Stimulated activated CD4-positive, alpha-beta T cell treated with anti-CD3 and anti-CD28 coated beads, Interleukin-2, amount 100 ng/mL, for 4 hours (primary cell): ENCODE data around the gene SDK1.

Source experiments
- DNase-seq: peaks from one replicate; pipeline ENCODE4 v3.0.0-alpha.2; 2020; ENCODE audit warnings: low read depth

Gene SDK1

DNA sequence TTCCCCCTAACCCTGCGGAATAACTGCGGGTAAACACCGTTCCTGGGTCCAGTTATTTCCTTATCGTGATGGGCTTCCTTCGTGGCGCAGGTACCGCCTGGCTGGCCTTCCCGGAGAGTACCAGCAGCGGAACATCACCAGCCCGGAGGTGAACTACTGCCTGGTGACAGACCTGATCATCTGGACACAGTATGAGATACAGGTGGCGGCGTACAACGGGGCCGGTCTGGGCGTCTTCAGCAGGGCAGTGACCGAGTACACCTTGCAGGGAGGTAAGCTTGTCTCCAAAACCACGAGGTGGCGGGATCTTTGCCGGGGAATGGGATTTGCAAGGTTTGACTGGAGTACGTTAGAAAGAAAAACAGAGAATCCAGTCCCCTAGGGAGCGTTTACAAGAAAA is 716.0 kb downstream of the SDK1 start:
- no peak for DNase-seq

DNA sequence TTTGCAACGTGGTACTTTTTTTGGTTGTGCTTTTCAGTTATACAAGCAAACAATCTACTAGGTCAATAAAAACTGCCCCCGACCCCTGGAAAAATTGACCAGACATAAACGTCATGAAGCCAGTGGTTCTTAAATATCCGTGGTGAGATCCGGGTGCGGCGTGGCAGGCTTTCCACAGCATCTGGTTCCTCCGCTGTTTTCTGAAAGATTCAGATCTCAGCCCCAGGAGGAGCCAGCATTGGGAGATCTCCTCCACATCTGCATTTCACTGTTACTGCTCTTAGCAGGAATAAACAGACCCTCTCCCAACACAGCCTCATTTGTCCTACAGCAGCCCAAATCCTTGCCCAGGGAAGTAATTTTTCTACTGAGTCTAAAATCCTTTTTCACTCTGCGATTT is 716.7 kb downstream of the SDK1 start:
- no peak for DNase-seq

DNA sequence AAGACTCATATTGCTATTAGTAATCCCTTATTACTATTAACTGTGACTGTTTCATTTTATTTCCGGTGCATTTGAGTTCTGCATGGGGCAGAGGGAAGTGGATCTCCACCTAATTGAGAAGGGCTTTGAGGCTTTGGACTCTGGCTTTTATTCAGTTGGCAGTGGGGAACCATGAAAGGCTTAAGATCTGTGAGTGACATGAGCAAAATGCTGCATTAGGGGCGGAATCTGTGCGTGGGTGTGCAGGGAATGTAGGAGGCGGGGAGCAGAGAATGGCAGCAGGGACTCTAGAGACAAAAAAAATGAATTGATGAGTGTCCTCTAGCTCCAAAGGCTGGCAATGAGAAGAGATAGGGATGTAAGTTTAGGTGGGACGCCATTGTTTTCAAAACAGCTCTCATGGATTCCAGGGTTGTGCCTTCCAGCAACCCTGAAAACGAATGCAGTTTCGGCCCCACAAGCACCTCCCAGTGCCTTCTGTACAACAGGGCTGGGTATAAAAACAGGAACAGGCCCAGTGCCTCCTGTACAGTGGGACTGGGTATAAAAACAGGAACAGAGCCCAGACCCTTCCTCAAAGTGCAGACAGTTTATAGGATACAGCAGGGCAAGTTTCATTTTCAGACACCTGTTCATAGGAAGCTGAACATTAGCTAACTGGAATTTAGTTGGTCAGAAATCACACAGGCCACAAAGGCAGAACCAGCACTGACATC is 717.7 kb downstream of the SDK1 start:
- no peak for DNase-seq

DNA sequence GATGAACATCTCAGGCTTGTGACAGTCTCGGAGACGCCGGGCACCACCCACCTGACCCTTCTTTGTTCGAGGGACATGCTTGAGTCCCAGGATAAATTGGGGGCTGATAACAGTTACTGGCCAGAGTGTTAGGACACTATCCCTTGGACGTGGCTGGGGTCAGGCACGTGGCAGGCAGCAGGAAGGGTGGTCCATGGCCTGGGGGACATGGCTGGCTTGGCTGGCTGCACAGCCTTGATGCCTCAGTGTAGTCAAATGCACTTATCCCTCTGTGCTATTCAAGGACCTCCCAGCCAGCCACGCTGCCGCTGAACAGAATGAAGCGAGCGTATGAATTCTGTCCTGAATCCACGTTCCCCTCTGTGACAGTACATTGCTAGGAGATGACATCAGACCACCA is 719.0 kb downstream of the SDK1 start:
- no peak for DNase-seq

DNA sequence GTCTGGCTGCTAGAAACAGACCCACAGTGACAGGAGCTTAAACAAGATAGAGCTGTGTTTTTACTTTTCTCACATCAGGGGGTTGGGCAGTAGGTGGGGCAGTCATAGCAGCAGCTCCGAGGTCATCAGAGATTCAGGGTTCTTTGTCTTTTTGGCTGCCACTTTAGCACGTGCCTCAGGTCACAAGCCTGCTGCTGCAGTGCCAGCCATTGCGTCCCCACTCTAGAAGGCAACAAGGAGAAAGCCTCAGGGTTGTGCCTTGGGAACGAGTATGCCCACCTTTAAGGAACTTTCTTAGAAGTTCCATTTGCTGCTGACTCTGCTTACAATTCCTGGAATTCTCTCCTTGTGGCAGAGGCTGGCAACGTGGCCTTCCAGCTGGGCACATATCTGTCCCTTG is 720.4 kb downstream of the SDK1 start:
- no peak for DNase-seq

DNA sequence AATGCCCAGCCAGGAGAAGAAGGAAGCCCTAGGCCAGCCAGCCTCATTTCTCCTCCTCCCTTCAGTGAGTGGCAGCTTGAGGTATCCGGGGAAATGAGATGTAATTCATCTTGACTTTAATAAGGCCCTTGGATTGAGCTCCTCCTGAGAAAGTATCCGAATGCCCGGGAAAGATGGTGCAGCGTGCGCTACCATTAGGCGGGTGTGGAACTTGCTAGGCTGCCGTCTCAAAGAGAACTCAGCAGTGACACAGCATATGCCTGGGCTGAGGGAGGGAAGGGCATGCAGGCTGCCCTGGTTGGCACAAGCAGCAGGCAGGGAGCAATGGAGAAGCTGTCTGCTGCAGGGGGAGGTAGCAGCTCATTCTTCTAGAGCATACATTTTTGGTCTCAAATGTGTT is 721.2 kb downstream of the SDK1 start:
- no peak for DNase-seq

DNA sequence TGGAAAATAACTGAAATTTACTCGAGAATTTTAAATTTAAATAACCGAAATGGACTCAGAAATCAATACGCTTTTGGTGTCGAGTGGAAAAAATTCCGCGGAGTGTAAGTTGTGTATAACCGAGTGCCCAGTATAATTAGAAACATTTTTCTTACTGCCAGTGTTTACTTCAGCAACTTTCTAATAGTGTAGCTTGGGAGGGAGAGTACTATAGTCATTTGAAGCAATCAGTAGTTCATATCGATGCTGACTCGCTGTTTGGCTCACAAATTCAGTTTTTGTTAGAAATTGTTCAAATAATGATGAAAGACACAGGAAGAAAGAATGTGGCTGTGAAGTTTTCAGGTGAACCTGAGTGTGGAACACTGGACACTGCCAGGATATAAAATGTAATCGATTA is 722.5 kb downstream of the SDK1 start:
- no peak for DNase-seq

DNA sequence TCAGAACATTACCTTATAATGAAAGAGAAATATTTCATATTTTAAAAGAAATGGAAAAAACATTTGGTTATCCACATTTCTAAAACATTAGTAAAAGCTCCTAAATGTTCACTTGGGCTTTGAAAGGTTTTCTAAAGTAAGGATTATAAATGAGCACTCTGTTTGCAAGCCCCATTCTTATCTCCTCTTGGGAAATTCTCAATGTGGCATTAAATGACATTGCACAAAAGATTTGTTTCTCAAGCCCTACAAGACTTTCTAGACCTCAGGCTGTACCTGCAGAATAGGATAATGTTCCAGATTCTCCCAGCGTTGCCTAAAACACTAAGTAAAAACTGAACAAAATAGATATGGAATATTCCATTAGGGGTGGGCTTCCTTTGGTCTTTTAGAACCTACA is 723.1 kb downstream of the SDK1 start:
- no peak for DNase-seq

DNA sequence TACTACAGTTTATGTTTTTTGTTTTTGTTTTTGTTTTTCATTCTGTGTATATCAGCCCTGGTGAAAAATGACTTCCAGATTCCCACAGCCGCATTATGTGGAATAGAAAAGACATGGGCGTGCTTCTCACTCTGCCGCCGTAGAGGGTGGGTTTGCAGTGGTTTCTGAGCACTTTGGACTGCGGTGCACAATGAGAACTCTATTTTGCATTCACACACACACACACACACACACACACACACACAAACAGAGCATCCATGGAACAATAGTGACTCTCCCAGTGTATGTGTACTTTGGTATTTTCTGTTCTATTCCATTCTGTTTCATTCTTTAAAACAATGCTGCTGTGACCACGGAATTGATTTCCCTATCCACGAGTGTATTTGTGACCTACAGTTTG is 723.8 kb downstream of the SDK1 start:
- no peak for DNase-seq

DNA sequence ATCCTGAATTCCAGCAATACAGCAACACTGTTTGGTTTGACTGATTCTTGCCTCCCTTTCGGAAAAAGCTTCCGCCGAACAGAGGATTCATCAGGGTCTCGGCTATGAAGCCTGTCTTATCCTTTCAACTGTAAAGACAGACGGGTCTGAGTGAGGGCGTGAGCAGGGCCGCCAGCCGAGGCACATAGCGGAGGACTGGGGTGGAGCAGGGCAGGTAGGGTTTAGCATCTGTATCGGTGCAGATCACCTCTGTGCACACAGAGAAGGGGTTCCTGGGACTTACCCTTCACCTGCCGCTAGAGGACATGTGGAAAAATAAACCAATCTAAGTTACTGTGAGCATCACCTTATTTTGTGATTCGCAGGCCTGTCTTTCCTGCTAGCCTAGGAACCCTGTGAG is 724.2 kb downstream of the SDK1 start:
- no peak for DNase-seq

DNA sequence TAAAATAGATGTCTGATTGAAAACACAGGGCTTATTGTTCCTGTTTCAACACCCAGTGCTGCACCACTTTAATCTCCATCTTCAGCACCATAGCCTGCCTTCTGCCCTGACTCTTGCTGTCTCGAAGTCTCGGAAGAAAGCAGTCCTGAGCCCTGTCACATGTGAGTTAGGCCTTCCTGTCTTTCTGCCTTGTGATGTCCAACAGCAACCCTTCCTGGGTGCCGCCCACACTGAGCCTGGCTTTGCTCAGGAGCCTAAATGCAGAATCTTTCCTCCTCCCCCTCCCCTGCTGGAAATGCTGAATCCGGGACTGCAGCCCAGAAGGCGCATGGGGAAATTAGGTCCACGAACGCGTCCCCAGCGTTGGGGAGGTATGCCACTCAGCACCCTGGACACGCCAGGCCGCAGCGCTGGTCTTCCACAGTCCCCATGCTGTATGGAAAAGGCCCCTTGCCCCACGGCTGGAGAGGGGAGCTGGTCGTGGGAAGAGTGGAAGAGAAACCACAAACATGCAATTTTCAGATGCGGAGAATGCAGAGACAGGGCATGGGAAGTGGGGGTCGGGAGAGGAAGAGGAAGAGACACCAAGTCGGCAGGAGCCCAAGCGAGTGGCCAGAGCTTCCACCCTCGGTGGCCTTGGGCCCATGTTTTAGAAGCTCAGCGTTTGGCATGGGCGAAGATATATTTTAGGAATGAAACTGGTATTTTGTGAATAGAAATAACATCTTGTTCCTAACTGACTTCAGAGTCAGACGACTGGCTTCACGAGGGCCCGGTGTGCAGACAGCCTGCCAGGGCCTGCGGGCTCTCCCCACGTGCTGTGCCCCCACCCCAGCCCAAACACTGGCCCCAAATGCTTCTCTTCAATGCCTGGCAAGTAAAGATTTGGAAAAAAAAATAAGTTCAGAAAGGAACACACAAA is 724.9 kb downstream of the SDK1 start:
- no peak for DNase-seq

DNA sequence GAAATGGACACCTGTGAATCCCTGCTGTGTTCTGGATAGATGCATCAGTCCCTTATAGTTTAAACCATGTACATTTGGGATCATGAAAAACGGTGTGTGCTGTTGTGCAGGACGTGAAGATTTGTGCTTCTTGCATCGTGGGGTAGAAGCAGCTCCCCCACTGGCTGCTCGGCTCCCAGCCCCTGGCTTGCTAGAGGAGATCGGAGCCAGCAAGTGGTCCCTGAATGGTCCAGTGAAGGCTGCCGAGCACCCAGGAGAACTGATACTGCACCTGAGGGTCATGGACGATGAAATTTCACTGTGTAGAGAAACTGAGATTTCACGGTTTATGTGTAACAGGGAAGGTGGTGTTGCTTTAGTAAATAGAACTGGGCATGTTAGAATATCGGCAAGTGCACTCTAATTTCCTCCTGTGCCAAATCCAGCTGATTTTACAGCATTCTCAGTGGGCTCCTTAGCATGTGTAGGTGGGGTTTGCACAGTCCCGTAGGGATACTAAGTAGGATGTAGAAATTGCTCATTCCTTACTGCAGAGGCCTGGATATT is 726.0 kb downstream of the SDK1 start:
- no peak for DNase-seq

DNA sequence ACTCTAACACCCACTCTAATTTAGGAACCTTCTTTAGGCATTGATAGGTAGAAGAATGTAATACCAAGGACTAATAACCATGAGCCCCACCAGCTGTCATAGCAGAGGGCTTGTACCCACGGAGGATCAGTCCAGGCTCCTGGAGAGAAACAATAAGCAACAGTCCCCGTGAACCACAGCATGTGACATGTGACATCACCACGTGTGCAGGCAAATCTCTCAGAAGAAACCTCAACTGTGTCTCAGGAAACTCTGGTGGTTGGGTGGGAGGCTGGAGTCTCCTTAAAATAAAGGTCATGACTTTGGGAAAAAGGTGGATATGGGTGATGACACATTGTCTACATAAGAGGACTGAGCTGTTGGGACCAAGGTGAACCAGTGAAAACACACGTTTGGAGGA is 727.2 kb downstream of the SDK1 start:
- no peak for DNase-seq

DNA sequence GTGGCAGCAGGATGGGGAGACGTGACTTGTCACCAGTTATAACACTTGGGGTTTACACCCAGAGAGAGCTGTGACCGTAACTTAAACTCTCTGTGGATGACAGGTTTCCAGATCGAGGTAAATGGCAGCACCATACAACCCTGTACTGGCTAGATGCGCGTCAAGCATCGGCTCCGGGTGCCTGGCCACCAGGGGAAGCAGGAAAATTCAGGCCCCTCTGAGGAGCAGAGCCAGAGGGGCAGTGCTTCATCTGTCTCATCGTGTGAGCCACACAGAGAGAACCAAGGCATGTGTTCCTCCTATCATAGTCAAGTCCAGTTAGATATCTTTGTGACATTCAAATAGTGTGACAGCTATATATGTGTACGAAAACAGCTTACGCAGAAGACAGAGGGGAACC is 728.9 kb downstream of the SDK1 start:
- DNase-seq: no peak

DNA sequence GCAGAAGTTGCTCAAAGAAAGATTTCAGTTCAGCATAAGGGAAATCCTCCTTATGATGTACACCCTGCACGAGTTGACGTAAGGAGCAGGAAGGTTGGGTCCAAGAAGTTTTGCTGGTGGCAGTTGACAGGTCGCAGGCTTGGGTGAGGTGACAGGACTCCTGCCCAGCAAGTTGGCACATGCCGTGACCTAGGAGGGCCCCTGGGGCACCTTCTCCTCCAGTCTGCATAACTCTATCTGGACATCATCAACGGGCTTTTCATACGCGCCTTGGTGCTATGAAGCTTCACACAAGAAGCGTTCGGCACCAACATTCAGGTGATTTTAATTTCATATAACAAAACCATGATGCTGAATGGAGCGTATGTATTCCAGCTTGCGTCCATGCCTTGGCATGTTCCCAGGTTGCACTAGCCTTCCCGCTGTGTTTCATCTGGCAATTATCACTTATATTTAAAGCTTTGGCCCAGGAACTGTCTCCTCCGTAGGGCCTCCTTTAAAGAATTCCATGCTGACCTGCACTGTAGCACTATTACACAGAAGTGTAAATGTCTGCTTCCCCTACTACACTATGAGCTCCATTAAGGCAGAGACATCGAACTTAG is 729.4 kb downstream of the SDK1 start:
- no peak for DNase-seq

DNA sequence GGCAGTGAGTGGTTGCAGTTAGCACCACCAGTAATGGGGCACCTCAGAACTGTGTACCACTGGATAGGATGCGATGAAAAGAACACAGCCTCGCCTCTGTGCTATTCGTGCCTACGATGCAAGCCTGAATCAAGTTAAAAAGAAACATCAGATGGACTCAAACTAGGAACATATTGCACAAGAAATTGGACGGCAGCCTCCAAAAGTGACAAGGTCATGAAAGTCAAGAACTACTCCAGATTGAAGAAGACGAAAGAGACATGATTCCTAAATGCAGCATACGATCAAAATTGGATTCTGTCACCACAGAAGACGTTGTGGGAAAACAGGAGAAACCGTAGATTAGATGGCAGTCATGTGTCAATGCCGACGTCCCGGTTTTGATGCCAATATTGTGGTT is 732.9 kb downstream of the SDK1 start:
- DNase-seq: no peak

DNA sequence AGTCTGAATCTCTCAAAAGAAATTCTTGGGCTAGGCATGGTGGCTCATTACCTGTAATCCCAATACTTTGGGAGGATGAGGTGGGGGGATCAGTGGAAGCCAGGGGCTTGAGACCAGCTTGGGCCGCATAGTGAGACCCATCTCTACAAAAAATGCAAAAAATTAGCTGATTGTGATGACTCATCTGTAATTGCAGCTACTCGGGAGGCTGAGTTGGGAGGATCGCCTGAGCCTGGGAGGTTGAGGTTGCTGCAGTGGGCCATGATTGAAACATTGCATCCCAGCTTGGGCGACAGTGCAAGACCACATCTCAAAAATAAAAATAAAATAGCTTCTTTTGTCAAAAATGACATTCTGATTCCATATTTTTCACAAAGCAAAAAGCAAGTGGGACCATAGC is 736.3 kb downstream of the SDK1 start:
- no peak for DNase-seq

DNA sequence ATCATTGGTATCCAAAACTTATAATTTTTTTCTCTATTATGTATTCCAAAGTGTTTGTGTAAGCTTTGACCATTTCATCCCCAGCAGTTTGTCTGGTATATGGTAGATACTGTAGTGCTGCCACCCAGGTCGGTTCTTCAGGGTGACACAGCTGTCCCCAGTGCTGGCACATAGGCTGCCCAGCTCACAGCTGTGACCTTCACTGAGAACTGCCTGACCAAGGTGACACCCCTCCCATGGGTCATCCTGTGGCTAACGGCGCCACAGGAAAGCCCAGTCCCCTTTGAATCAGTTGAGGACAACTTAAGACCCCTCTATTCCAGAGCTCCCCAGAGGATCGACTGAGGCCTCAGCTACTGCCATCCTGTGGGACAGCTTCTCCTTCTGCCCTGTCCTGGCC is 736.8 kb downstream of the SDK1 start:
- DNase-seq: no peak

DNA sequence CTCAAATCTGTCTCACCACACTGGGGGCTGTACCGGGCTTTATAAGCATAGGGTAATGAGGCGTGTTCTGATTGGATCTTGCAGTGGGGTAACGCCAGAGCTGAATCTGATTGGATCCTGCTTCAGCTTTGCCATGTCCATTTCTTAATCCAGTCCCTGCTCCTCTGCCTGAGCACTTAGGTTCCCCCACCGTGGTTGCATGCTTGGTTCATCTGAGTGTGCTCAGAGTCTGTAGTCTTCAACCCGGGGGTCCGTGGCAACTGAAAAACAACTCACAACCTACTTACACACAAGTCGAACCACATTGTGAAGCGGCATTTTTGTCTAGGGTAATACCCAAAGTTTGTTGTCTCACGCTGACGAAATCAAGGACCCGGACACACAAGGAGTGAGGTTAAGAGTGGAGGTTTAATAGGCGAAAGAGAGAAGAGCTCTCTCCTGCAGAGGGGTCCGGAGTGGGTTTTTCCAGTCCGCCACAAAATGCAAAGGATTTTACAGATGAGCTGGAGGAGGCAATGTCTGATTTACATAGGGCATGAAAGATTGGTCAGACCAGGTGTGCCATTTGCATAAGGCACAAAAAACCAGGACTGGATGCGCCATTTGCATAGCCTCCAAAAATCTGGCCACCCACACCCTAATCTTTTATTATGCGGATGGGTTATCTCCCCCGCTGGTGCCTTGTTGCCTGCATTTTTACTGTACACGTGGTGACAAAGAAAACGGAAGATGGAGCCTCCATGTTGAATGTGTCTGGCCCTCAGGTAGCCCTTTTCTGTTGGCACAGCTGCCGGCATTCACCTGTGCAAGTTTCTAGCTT is 739.3 kb downstream of the SDK1 start:
- no peak for DNase-seq

DNA sequence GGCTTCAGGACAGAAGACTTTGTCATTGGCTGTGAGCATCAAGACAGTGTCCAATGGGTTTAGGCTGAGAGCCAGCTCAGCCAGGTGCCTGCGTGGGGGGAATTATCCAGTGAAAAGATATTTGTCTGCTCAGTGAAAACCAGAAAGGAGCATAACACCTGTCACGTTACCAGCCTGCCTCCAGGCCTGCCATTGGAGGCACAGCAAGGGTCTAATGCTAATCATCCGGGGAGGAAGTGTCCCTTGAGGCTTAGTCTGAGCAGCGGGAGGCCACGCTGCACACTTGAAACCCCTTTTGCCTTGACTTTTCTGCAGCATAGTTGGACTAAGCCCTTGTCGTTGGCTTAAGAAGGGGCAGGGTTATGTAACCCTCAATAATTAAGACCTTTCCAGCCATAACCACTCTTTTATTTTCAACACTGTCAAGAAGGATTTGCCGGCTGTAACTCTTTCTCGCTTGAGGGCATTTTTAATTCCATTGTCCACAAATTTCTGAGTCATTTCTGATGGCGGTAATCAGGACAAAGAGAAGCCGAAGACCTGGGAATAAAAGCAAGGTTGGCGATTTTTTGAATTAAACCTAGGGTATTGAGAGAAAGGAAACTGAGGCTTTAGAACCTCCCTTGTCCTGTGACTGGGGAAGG is 741.5 kb downstream of the SDK1 start:
- DNase-seq: no peak

DNA sequence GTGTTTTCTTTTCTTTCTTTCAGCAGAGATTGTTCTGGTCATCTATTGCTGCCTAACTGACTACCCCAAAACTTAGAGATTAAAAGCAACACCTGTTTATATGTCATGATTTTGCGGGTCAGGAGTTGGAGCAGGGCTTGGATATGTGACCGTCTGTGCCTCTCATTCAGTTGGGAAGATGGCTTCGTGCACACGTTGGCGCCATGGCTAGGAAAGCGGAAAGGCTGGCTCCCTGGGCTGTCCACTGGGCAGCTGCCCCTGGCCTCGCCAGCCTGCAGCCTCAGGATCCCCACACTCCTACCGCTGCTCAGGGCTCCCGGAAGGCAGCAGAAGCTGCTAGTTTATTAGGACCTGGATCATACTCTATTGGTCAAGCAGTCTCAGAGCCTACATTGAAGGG is 742.9 kb downstream of the SDK1 start:
- no peak for DNase-seq

DNA sequence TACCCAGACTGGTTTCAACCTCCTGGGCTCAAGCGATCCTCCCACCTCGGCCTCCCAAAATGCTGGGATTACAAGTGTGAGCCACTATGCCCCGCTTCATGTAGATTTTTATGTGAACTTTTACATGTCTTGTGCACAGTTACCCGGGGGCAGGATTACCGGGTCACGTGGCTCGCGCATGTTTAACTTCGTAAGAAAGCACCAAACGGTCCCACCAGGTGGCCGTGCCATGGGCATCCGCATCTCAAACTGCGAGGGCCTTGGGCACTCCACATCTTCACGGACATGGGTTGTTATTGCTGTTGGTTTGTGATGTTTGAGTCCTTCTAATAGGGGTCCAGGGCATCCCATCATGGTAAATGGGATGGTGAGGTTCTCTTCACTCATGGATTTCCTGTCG is 744.4 kb downstream of the SDK1 start:
- DNase-seq: no peak
